ENCODE results near the gene SELENON. TPM values are rescaled to one million over a fixed set of nuclear protein-coding genes. Genes with fewer than 3 reads are reported as not detected.

SELENON gene
- total and polyA plus RNA-seq, 9 of the 15 experiments (the other 6 are each of a cell fraction or from before 2014, with no cell fraction given), result 0.43 to 26.7 (median 7.0) TPM

GRCh38 chr1:25780318-25781129, 19.5 kb upstream of the SELENON start (continued):
- no peak for TF ChIP-seq ZNF512 (tag; IDR thresholded peaks at IDR 0.05)
- TF ChIP-seq RFX1 (IDR thresholded peaks at IDR 0.05), result no peak
- no peak for TF ChIP-seq CREB3 (tag; conservative IDR thresholded peaks at IDR 0.05; ENCODE audit: low read depth)
- TF ChIP-seq L3MBTL2 (IDR thresholded peaks at IDR 0.05), result peak; percentile 85
- no peak for TF ChIP-seq PHF21A (IDR thresholded peaks at IDR 0.05; ENCODE audit: borderline replicate concordance, low read depth)
- no peak for TF ChIP-seq HDAC2 (IDR thresholded peaks at IDR 0.05)
- TF ChIP-seq BCOR (IDR thresholded peaks at IDR 0.05), result no peak; the same call in 1 of the 2 replicates
- no peak for TF ChIP-seq ZNF586 (CRISPR knock-in tag; conservative IDR thresholded peaks at IDR 0.05)
- no peak for TF ChIP-seq HSF4 (CRISPR knock-in tag; IDR thresholded peaks at IDR 0.05; ENCODE audit: borderline replicate concordance)
- TF ChIP-seq MYNN (IDR thresholded peaks at IDR 0.05), result no peak
- no peak for TF ChIP-seq MYNN (CRISPR knock-in tag; IDR thresholded peaks at IDR 0.05)
- TF ChIP-seq KLF1 (tag; IDR thresholded peaks at IDR 0.05), result no peak
- TF ChIP-seq MAFK (IDR thresholded peaks at IDR 0.05; ENCODE audit: low read length), result peak; percentile 42; the same call in 1 of the 2 replicates
- TF ChIP-seq TFE3 (CRISPR knock-in tag; IDR thresholded peaks at IDR 0.05), result no peak
- no peak for TF ChIP-seq ZEB2 (IDR thresholded peaks at IDR 0.05)
- TF ChIP-seq BRD4 (IDR thresholded peaks at IDR 0.05), result no peak
- TF ChIP-seq MBD2 (IDR thresholded peaks at IDR 0.05; ENCODE audit: borderline replicate concordance, low read depth), result no peak
- TF ChIP-seq SMARCA5 (IDR thresholded peaks at IDR 0.05), result no peak
- 0 out of 2 replicates have a peak, but pooled peaks have one; percentile 4 for TF ChIP-seq JUN (IDR thresholded peaks at IDR 0.05; ENCODE audit: borderline replicate concordance, low read depth, low read length)
- no peak for TF ChIP-seq JUN (CRISPR knock-in tag; IDR thresholded peaks at IDR 0.05; ENCODE audit: borderline replicate concordance)
- no peak for TF ChIP-seq ZBTB43 (CRISPR knock-in tag; IDR thresholded peaks at IDR 0.05)

Measured in K562 (cell line).